ENCODE measurements around the gene SLC15A5. TPM values are rescaled to one million over a fixed set of nuclear protein-coding genes. Genes with fewer than 3 reads are reported as not detected.

SLC15A5 gene
- polyA plus RNA-seq, 1 of the 3 experiments (the other 2 are of a cell fraction), result not detected

DNA sequence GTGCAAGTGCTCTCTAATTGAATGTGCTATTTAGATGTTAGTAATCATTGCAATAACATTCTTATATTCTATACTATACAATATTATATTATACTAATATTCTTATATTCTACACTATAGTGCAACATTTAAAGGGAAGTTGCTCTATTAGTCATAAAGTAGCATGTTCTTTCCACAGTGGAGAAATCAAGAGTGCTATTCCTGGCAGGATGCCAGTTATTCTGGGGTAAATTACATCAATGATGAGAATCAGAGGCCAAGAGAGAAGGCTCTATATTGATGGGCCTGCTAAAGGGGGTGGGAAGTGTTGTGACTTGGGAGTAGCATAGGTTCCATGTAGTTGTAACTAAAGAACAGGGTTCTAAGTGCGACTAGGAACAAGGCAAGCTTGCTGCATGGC is 121.5 kb downstream of the SLC15A5 start:
- Histone ChIP-seq H3K9me2 (no peaks in the 10 kb centered on the region), H3K79me2 (ENCODE audit: insufficient read depth) (no peaks in the 10 kb centered on the region), H3K27me3 (ENCODE audit: insufficient read depth) (no peaks in the 10 kb centered on the region), H4K20me1 (ENCODE audit: insufficient read depth) (no peaks in the 10 kb centered on the region), H3F3A (replicated peaks; ENCODE audit: insufficient read depth) (no peaks in the 10 kb centered on the region), H3K4me1 (ENCODE audit: control insufficient read depth in 1 of 2, insufficient read depth in 2 of 2, low read depth in 1 of 2, low read length in 1 of 2) (no peaks in the 10 kb centered on the region), H3K4me2 (no peak overlapping the region), H3K36me3 (replicated peaks in 1 of 2; ENCODE audit: control insufficient read depth in 1 of 2, insufficient read depth in 2 of 2, low read length in 1 of 2) (no peaks in the 10 kb centered on the region), H2AFZ (ENCODE audit: low read depth) (no peak overlapping the region), H3K4me3 (ENCODE audit: low read depth in 2 of 2, low read length in 1 of 2) (no peak overlapping the region), H3K9ac (no peak overlapping the region), H3K27ac (ENCODE audit: low read depth in 2 of 2, low read length in 1 of 2) (no peak overlapping the region), H3K9me3 (no peaks in the 10 kb centered on the region)
- WGBS (ENCODE audit: low lambda C conversion rate), result 29% methylated on average over 1 of the region's 1 CpG
- ChIA-PET POLR2A (no interaction called here), CTCF (no interaction called here)
- DNase-seq, result no peak
- TF ChIP-seq, protein P1, sequence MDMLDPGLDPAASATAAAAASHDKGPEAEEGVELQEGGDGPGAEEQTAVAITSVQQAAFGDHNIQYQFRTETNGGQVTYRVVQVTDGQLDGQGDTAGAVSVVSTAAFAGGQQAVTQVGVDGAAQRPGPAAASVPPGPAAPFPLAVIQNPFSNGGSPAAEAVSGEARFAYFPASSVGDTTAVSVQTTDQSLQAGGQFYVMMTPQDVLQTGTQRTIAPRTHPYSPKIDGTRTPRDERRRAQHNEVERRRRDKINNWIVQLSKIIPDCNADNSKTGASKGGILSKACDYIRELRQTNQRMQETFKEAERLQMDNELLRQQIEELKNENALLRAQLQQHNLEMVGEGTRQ (IDR thresholded peaks at IDR 0.05; ENCODE audit: borderline replicate concordance, low read depth, low read length), result no peak
- no peak for TF ChIP-seq FOSL2 (IDR thresholded peaks at IDR 0.05; ENCODE audit: borderline replicate concordance, low read depth)

DNA sequence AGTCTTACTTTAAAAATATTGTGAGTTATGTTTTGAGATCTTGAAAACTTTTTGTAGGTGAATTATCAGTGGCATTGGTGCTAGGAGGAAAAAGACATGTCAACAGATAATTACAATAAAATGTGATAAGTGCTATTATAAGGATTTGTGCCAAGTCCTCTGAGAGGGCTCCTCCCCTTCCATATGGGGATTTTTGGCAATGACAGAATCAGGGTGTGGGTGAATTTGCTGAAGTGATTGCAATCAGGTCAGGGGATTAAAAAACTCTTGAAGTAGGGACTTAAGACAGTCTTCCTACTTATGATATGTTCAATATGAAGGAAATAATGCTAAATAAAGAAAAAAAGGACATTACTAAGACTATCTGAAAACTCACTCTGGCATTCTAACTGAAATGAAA is 122.5 kb downstream of the SLC15A5 start:
- Histone ChIP-seq H3K9ac (no peak overlapping the region), H2AFZ (ENCODE audit: low read depth) (no peak overlapping the region), H3K36me3 (replicated peaks in 1 of 2; ENCODE audit: control insufficient read depth in 1 of 2, insufficient read depth in 2 of 2, low read length in 1 of 2) (no peaks in the 10 kb centered on the region), H3K9me3 (no peaks in the 10 kb centered on the region), H3K4me2 (no peak overlapping the region), H3K79me2 (ENCODE audit: insufficient read depth) (no peaks in the 10 kb centered on the region), H3K4me3 (ENCODE audit: low read depth in 2 of 2, low read length in 1 of 2) (no peak overlapping the region), H3F3A (replicated peaks; ENCODE audit: insufficient read depth) (no peaks in the 10 kb centered on the region), H3K9me2 (no peaks in the 10 kb centered on the region), H3K27ac (ENCODE audit: low read depth in 2 of 2, low read length in 1 of 2) (no peak overlapping the region), H3K4me1 (ENCODE audit: control insufficient read depth in 1 of 2, insufficient read depth in 2 of 2, low read depth in 1 of 2, low read length in 1 of 2) (no peaks in the 10 kb centered on the region), H3K27me3 (ENCODE audit: insufficient read depth) (no peaks in the 10 kb centered on the region), H4K20me1 (ENCODE audit: insufficient read depth) (no peaks in the 10 kb centered on the region)
- TF ChIP-seq EP300 (IDR thresholded peaks at IDR 0.05; ENCODE audit: borderline replicate concordance in 1 of 2, low read depth in 1 of 2, low read length in 1 of 2), result no peak
- TF ChIP-seq GABPA (IDR thresholded peaks at IDR 0.05; ENCODE audit: low read depth), result no peak
- TF ChIP-seq FOSL2 (IDR thresholded peaks at IDR 0.05; ENCODE audit: borderline replicate concordance, low read depth), result no peak
- TF ChIP-seq, protein P1 (IDR thresholded peaks at IDR 0.05; ENCODE audit: borderline replicate concordance, low read depth, low read length), result no peak
- TF ChIP-seq, protein P2, sequence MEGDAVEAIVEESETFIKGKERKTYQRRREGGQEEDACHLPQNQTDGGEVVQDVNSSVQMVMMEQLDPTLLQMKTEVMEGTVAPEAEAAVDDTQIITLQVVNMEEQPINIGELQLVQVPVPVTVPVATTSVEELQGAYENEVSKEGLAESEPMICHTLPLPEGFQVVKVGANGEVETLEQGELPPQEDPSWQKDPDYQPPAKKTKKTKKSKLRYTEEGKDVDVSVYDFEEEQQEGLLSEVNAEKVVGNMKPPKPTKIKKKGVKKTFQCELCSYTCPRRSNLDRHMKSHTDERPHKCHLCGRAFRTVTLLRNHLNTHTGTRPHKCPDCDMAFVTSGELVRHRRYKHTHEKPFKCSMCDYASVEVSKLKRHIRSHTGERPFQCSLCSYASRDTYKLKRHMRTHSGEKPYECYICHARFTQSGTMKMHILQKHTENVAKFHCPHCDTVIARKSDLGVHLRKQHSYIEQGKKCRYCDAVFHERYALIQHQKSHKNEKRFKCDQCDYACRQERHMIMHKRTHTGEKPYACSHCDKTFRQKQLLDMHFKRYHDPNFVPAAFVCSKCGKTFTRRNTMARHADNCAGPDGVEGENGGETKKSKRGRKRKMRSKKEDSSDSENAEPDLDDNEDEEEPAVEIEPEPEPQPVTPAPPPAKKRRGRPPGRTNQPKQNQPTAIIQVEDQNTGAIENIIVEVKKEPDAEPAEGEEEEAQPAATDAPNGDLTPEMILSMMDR (IDR thresholded peaks at IDR 0.05), result no peak
- no peak for TF ChIP-seq TAF1 (IDR thresholded peaks at IDR 0.05; ENCODE audit: borderline replicate concordance, low read depth, low read length)
- TF ChIP-seq, protein P3, sequence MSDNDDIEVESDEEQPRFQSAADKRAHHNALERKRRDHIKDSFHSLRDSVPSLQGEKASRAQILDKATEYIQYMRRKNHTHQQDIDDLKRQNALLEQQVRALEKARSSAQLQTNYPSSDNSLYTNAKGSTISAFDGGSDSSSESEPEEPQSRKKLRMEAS (IDR thresholded peaks at IDR 0.05; ENCODE audit: low read depth), result no peak
- no peak for TF ChIP-seq RFX5 (IDR thresholded peaks at IDR 0.05; ENCODE audit: low read length)
- no peak for TF ChIP-seq FOXM1 (IDR thresholded peaks at IDR 0.05; ENCODE audit: low read depth)
- TF ChIP-seq, protein P4, sequence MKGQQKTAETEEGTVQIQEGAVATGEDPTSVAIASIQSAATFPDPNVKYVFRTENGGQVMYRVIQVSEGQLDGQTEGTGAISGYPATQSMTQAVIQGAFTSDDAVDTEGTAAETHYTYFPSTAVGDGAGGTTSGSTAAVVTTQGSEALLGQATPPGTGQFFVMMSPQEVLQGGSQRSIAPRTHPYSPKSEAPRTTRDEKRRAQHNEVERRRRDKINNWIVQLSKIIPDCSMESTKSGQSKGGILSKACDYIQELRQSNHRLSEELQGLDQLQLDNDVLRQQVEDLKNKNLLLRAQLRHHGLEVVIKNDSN (IDR thresholded peaks at IDR 0.05; ENCODE audit: borderline replicate concordance, low read depth), result no peak
- no peak for TF ChIP-seq RXRA (IDR thresholded peaks at IDR 0.05; ENCODE audit: borderline replicate concordance, low read depth)
- TF ChIP-seq NFIC (IDR thresholded peaks at IDR 0.05; ENCODE audit: borderline replicate concordance), result no peak
- TF ChIP-seq TCF12 (IDR thresholded peaks at IDR 0.05), result no peak
- TF ChIP-seq, protein P5, sequence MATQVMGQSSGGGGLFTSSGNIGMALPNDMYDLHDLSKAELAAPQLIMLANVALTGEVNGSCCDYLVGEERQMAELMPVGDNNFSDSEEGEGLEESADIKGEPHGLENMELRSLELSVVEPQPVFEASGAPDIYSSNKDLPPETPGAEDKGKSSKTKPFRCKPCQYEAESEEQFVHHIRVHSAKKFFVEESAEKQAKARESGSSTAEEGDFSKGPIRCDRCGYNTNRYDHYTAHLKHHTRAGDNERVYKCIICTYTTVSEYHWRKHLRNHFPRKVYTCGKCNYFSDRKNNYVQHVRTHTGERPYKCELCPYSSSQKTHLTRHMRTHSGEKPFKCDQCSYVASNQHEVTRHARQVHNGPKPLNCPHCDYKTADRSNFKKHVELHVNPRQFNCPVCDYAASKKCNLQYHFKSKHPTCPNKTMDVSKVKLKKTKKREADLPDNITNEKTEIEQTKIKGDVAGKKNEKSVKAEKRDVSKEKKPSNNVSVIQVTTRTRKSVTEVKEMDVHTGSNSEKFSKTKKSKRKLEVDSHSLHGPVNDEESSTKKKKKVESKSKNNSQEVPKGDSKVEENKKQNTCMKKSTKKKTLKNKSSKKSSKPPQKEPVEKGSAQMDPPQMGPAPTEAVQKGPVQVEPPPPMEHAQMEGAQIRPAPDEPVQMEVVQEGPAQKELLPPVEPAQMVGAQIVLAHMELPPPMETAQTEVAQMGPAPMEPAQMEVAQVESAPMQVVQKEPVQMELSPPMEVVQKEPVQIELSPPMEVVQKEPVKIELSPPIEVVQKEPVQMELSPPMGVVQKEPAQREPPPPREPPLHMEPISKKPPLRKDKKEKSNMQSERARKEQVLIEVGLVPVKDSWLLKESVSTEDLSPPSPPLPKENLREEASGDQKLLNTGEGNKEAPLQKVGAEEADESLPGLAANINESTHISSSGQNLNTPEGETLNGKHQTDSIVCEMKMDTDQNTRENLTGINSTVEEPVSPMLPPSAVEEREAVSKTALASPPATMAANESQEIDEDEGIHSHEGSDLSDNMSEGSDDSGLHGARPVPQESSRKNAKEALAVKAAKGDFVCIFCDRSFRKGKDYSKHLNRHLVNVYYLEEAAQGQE (IDR thresholded peaks at IDR 0.05; ENCODE audit: low read depth, low read length), result no peak
- TF ChIP-seq ELF1 (IDR thresholded peaks at IDR 0.05), result no peak
- TF ChIP-seq RAD21 (IDR thresholded peaks at IDR 0.05; ENCODE audit: low read length), result no peak
- no peak for DNase-seq
- ChIA-PET POLR2A (no interaction called here), CTCF (no interaction called here)
